Uterus (tissue), 2 donors: ENCODE measurements around the gene STRIT1.

ENCODE experiments used
- CTCF ChIP-seq, 4 experiments: fragments of 200-600 bp in 2 of 4; fragments of 450-650 bp in 2 of 4; sonication (generic) in 2 of 4; IDR thresholded peaks; one replicate each; pipeline ENCODE4 v1.5.1; 2016 to 2019; ENCODE audit warnings: antibody characterized with exemption in 4 of 4, mild to moderate bottlenecking in 2 of 4, moderate library complexity in 1 of 4
- POLR2A ChIP-seq, 2 donors: fragments of 450-650 bp; IDR thresholded peaks; one replicate each; pipeline ENCODE4 v1.6.1; 2016; ENCODE audit warnings: antibody characterized with exemption in 2 of 2, mild to moderate bottlenecking in 1 of 2, moderate library complexity in 1 of 2

- TF ChIP-seq CTCF (IDR thresholded peaks at IDR 0.05) (no peak), POLR2A (IDR thresholded peaks at IDR 0.05) (no peak)
These were observed 45.6 kb upstream of the STRIT1 start for GRCh38 chr3:155339052-155339451.
